HCT116 (cell line): Measurements from ENCODE around the gene FAM3B. TPM values are rescaled to one million over a fixed set of nuclear protein-coding genes. Genes with fewer than 3 reads are reported as not detected.

ENCODE experiments used
- ATAC-seq: fragments of 200-7000 bp; cut with Tn5 transposase; 2 replicates; pipeline ENCODE4 v1.9.1; 2020; ENCODE audit warnings: mild to moderate bottlenecking, moderate library complexity
- BruUV-seq: library from RNA; stranded (reverse); fragments of 400-500 nt; replicated peaks from 2 replicates; lab custom pipeline; 2021; lab: Mats Ljungman, UMichigan
- CTCF ChIA-PET: fragments of 300-600 bp; sonication (Branson Sonifier 250); formaldehyde crosslinking; loops from one replicate; lab custom pipeline; 2021; ENCODE audit warnings: antibody characterized with exemption; lab: Charles Lee
- POLR2A ChIA-PET: fragments of 300-600, 350-600 bp; sonication (Branson Sonifier 250); formaldehyde crosslinking; loops from one replicate; lab custom pipeline; 2021; ENCODE audit warnings: antibody characterized with exemption; lab: Charles Lee
- RAD21 ChIA-PET, 2 experiments: fragments of 300-600 bp; sonication (Branson Sonifier 250); formaldehyde crosslinking; loops; one replicate each; lab custom pipeline; 2023; ENCODE audit warnings: low total read pairs in 2 of 2; ENCODE audit not compliant: uncharacterized antibody in 2 of 2, unreplicated experiment in 2 of 2, low non-redundant PET in 1 of 2; lab: Charles Lee
- DNase-seq: peaks from one replicate; pipeline ENCODE4 v3.0.0-alpha.2; 2010; ENCODE audit warnings: low read depth, low spot score
- H2AFZ ChIP-seq: fragments of 200-600 bp; shearing (Covaris generic), sonication (generic); 2 replicates; pipeline ENCODE4 v1.6.1; 2017; ENCODE audit warnings: low read depth, mixed run types, mixed read lengths, antibody characterized with exemption, low read length; ENCODE audit not compliant: poor library complexity, severe bottlenecking
- H3K27ac ChIP-seq: 2 replicates; pipeline ENCODE4 v1.5.1; 2012; ENCODE audit warnings: low read depth, low read length
- H3K27me3 ChIP-seq: fragments of 200-600 bp; sonication (generic); 2 replicates; pipeline ENCODE4 v1.6.1; 2016; ENCODE audit warnings: mixed run types, low read length, mixed read lengths; ENCODE audit not compliant: insufficient read depth
- H3K36me3 ChIP-seq, 2 experiments: fragments of 200-500 bp in 1 of 2; fragments of 200-600 bp in 1 of 2; sonication (Bioruptor generic) in 1 of 2; sonication (generic) in 1 of 2; 2 replicates each; pipeline versions ENCODE4 v1.5.1 to v1.6.1; 2014 to 2016; ENCODE audit warnings: low read length in 2 of 2, inconsistent platforms in 1 of 2, mixed read lengths in 1 of 2, mixed run types in 1 of 2; ENCODE audit not compliant: insufficient read depth in 2 of 2, control insufficient read depth in 1 of 2
- H3K4me1 ChIP-seq, 2 experiments: fragments of 200-600 bp in 1 of 2; sonication (generic) in 1 of 2; 2 replicates each; pipeline versions ENCODE4 v1.5.1 to v1.6.1; 2012 to 2017; ENCODE audit warnings: low read length in 2 of 2, inconsistent platforms in 1 of 2, mild to moderate bottlenecking in 1 of 2, mixed read lengths in 1 of 2, mixed run types in 1 of 2, moderate library complexity in 1 of 2; ENCODE audit not compliant: insufficient read depth in 2 of 2, control insufficient read depth in 1 of 2
- H3K4me2 ChIP-seq: fragments of 200-600 bp; sonication (generic); 2 replicates; pipeline ENCODE4 v1.6.1; 2017; ENCODE audit warnings: mixed run types, low read length, mixed read lengths
- H3K4me3 ChIP-seq, 2 experiments: fragments of 200-600 bp in 1 of 2; sonication (generic) in 1 of 2; replicated peaks in 1 of 2; 2 replicates each; pipeline ENCODE4 v1.5.1; 2011 to 2016; ENCODE audit warnings: low read length in 2 of 2, control low read depth in 1 of 2, low read depth in 1 of 2, mild to moderate bottlenecking in 1 of 2, mixed read lengths in 1 of 2, mixed run types in 1 of 2
- H3K79me2 ChIP-seq: fragments of 200-600 bp; sonication (generic); 2 replicates; pipeline ENCODE4 v1.6.1; 2017; ENCODE audit warnings: mild to moderate bottlenecking, mixed run types, low read length, moderate library complexity, mixed read lengths; ENCODE audit not compliant: insufficient read depth
- H3K9ac ChIP-seq: fragments of 200-600 bp; sonication (generic); 2 replicates; pipeline ENCODE4 v1.6.1; 2016; ENCODE audit warnings: low read length, mixed read lengths
- H3K9me2 ChIP-seq: fragments of 200-600 bp; sonication (generic), shearing (Covaris generic); 2 replicates; pipeline ENCODE4 v1.6.1; 2017; ENCODE audit warnings: mixed run types, mild to moderate bottlenecking, moderate library complexity; ENCODE audit not compliant: insufficient read depth
- H3K9me3 ChIP-seq, 2 experiments: fragments of 200-500 bp in 1 of 2; fragments of 200-600 bp in 1 of 2; sonication (Bioruptor generic) in 1 of 2; sonication (generic) in 1 of 2; 2 replicates each; pipeline ENCODE4 v1.6.1; 2014 to 2017; ENCODE audit warnings: low read length in 2 of 2, mixed read lengths in 2 of 2, inconsistent platforms in 1 of 2, low read depth in 1 of 2, mild to moderate bottlenecking in 1 of 2, mixed run types in 1 of 2, moderate library complexity in 1 of 2; ENCODE audit not compliant: control insufficient read depth in 1 of 2, insufficient read depth in 1 of 2
- H4K20me1 ChIP-seq: fragments of 200-600 bp; sonication (generic), shearing (Covaris generic); 2 replicates; pipeline ENCODE4 v1.6.1; 2017; ENCODE audit warnings: mixed run types, mild to moderate bottlenecking, moderate library complexity; ENCODE audit not compliant: insufficient read depth
- CEBPB ChIP-seq: IDR thresholded peaks from 2 replicates; pipeline ENCODE4 v1.6.1; 2012; ENCODE audit warnings: low read depth
- FOSL1 ChIP-seq: IDR thresholded peaks from 2 replicates; pipeline ENCODE4 v1.6.1; 2012; ENCODE audit warnings: low read depth
- POLR2A ChIP-seq: IDR thresholded peaks from 2 replicates; pipeline ENCODE4 v1.7.0; 2011; ENCODE audit warnings: borderline replicate concordance; ENCODE audit not compliant: insufficient read depth, insufficient read length; ENCODE audit errors: extremely low read depth
- POLR2AphosphoS5 ChIP-seq: IDR thresholded peaks from 2 replicates; pipeline ENCODE4 v1.6.1; 2011; ENCODE audit warnings: mild to moderate bottlenecking, low read depth, low read length, moderate library complexity
- SIN3A ChIP-seq: IDR thresholded peaks from 2 replicates; pipeline ENCODE4 v1.6.1; 2012; ENCODE audit warnings: low read depth
- YY1 ChIP-seq: IDR thresholded peaks from 2 replicates; pipeline ENCODE4 v1.6.1; 2011; ENCODE audit warnings: low read length, low read depth, moderate library complexity, mild to moderate bottlenecking; ENCODE audit not compliant: insufficient replicate concordance; ENCODE audit errors: extremely low read depth
- ZFX ChIP-seq: fragments of 450-650 bp; IDR thresholded peaks from 2 replicates; pipeline ENCODE4 v1.6.1; 2017
- intact Hi-C: fragments of 100-400 bp; cut with micrococcal nuclease; formaldehyde crosslinking; loops from 2 replicates; pipeline ENCODE4 v1.10.0; 2022
- total RNA-seq: library from RNA; stranded (reverse); gene quantifications from one replicate; pipeline ENCODE4 v1.2.1, GENCODE V29; 2021; ENCODE audit not compliant: unreplicated experiment
- TF ChIP-seq, protein P1 (sequence below): IDR thresholded peaks from 2 replicates; pipeline ENCODE4 v1.6.1; 2012
- TF ChIP-seq, protein P2 (sequence below): IDR thresholded peaks from 2 replicates; pipeline ENCODE4 v1.6.1; 2011; ENCODE audit warnings: mild to moderate bottlenecking, low read length, moderate library complexity; ENCODE audit not compliant: insufficient replicate concordance; ENCODE audit errors: extremely low read depth
- TF ChIP-seq, protein P3 (sequence below), 3 experiments: fragments of 200-600 bp in 1 of 3; sonication (generic) in 1 of 3; IDR thresholded peaks in 2 of 3; conservative IDR thresholded peaks in 1 of 3; 2 replicates each; pipeline ENCODE4 v1.5.1; 2012 to 2017; ENCODE audit warnings: low read depth in 2 of 3, low read length in 2 of 3, antibody characterized with exemption in 1 of 3, borderline replicate concordance in 1 of 3, control low read depth in 1 of 3, mild to moderate bottlenecking in 1 of 3, mixed read lengths in 1 of 3, mixed run types in 1 of 3, moderate library complexity in 1 of 3; ENCODE audit not compliant: insufficient read depth in 1 of 3

Gene FAM3B
- total RNA-seq, 1 experiment from 2014 or later, result not detected

DNA sequence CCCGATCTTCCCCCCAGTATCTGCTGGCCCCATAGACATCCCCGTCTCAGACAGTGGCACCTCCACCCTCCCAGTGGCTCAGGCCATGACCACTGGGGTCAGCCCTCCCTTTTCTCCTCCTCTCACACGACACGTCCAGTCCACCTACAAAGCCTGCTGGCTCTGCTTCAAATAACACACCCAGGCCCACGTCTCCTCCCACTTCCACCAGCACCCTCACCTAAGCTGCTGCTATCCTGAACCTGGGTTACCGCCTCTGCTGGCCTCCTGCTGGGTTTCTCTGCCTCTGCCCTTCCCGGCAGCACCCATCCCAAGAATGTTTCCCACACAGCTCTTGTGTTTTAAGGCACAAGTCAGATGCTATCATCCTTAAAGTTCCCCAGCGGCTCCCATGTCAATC lies 71.2 kb downstream of the FAM3B start:
- Histone ChIP-seq H4K20me1 (no peaks in the 10 kb centered on the region), H3K9me3 (no peaks in the 10 kb centered on the region), H2AFZ (no peak overlapping the region), H3K79me2 (no peaks in the 10 kb centered on the region), H3K9ac (no peak overlapping the region), H3K4me2 (no peak overlapping the region), H3K36me3 (no peaks in the 10 kb centered on the region), H3K4me1 (no peaks in the 10 kb centered on the region), H3K9me2 (no peaks in the 10 kb centered on the region), H3K27ac (no peak overlapping the region), H3K4me3 (no peak overlapping the region), H3K27me3 (no peaks in the 10 kb centered on the region)
- ChIA-PET RAD21 (no interaction called here), POLR2A (no interaction called here), CTCF (no interaction called here)
- ATAC-seq, result no peak
- no TSS peak for BruUV-seq
- no peak for DNase-seq
- TF ChIP-seq, protein P1, sequence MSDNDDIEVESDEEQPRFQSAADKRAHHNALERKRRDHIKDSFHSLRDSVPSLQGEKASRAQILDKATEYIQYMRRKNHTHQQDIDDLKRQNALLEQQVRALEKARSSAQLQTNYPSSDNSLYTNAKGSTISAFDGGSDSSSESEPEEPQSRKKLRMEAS, result no peak
- TF ChIP-seq POLR2AphosphoS5, result no peak
- no peak for TF ChIP-seq FOSL1
- no peak for TF ChIP-seq YY1
- TF ChIP-seq CEBPB, result no peak
- TF ChIP-seq, protein P2, sequence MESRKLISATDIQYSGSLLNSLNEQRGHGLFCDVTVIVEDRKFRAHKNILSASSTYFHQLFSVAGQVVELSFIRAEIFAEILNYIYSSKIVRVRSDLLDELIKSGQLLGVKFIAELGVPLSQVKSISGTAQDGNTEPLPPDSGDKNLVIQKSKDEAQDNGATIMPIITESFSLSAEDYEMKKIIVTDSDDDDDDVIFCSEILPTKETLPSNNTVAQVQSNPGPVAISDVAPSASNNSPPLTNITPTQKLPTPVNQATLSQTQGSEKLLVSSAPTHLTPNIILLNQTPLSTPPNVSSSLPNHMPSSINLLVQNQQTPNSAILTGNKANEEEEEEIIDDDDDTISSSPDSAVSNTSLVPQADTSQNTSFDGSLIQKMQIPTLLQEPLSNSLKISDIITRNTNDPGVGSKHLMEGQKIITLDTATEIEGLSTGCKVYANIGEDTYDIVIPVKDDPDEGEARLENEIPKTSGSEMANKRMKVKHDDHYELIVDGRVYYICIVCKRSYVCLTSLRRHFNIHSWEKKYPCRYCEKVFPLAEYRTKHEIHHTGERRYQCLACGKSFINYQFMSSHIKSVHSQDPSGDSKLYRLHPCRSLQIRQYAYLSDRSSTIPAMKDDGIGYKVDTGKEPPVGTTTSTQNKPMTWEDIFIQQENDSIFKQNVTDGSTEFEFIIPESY, result no peak
- no peak for TF ChIP-seq POLR2A
- TF ChIP-seq, protein P3, sequence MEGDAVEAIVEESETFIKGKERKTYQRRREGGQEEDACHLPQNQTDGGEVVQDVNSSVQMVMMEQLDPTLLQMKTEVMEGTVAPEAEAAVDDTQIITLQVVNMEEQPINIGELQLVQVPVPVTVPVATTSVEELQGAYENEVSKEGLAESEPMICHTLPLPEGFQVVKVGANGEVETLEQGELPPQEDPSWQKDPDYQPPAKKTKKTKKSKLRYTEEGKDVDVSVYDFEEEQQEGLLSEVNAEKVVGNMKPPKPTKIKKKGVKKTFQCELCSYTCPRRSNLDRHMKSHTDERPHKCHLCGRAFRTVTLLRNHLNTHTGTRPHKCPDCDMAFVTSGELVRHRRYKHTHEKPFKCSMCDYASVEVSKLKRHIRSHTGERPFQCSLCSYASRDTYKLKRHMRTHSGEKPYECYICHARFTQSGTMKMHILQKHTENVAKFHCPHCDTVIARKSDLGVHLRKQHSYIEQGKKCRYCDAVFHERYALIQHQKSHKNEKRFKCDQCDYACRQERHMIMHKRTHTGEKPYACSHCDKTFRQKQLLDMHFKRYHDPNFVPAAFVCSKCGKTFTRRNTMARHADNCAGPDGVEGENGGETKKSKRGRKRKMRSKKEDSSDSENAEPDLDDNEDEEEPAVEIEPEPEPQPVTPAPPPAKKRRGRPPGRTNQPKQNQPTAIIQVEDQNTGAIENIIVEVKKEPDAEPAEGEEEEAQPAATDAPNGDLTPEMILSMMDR (IDR thresholded peaks at IDR 0.05 in 2 of 3, conservative IDR thresholded peaks at IDR 0.05 in 1 of 3; ENCODE audit: borderline replicate concordance in 1 of 3, insufficient read depth in 1 of 3, low read depth in 2 of 3, low read length in 2 of 3), result no peak
- no peak for TF ChIP-seq SIN3A
- TF ChIP-seq ZFX, result no peak
- intact Hi-C loops, result no loop called here
